Lower leg skin (tissue), 4 donors: Measurements from ENCODE around the gene GPC5. TPM values are rescaled to one million over a fixed set of nuclear protein-coding genes. Genes with fewer than 3 reads are reported as not detected.

Experiments used
- DNase-seq, 2 donors: peaks; one replicate each; pipeline ENCODE4 v3.0.0-alpha.2; 2019; ENCODE audit warnings: low spot score in 2 of 2
- H3K4me3 ChIP-seq: fragments of 200-600 bp; sonication (generic); 2 replicates; pipeline ENCODE4 v1.5.1; 2017; ENCODE audit warnings: mild to moderate bottlenecking, low read depth; ENCODE audit not compliant: poor library complexity, severe bottlenecking
- CTCF ChIP-seq, 3 donors: fragments of 450-650 bp; IDR thresholded peaks; one replicate each; pipeline ENCODE4 v1.5.1; 2016; ENCODE audit warnings: antibody characterized with exemption in 3 of 3, mild to moderate bottlenecking in 3 of 3, moderate library complexity in 2 of 3
- POLR2A ChIP-seq, 2 donors: fragments of 450-650 bp; IDR thresholded peaks; one replicate each; pipeline ENCODE4 v1.6.1; 2016 to 2017; ENCODE audit warnings: antibody characterized with exemption in 2 of 2, mild to moderate bottlenecking in 1 of 2, moderate library complexity in 1 of 2
- WGBS, 2 donors: methylation state at CpG; one replicate each; pipeline ENCODE4 v1.1.5; 2018; 5-methylcytosine and 5-hydroxymethylcytosine counted together
- intact Hi-C: fragments of 100-400 bp; cut with DNase I; formaldehyde crosslinking; loops from one replicate; pipeline ENCODE4 v1.15.0; 2023; ENCODE audit warnings: low total_unique reads
- total RNA-seq, 4 donors: library from RNA; depleted of rRNA; stranded (reverse); fragments of >200 nt; gene quantifications; one replicate each; pipeline ENCODE4 v1.1.0, GENCODE V29; 2016

GPC5 gene
- total RNA-seq, 4 donors from 2014 or later: 0.46 to 1.3 (median 0.82) TPM

DNA sequence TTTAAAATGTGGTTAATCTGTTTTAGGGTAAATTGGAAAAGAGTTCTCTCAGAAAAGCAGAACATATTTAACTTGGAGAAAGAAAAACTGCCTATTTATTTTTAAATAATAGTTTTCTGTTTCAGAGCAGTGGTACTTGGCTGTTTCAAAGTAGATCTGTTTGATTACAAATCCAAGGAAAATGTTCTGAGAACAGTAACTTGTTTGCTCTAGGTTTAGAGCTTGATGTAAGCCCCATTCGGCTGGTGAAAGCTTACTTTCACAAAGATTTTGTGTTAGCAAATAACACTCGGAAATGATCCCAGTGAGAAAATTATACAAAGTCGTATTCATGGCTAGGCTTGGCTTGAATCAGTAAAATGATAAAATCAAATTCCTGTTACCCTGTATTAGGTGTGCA, 1432.4 kb downstream of the GPC5 start:
- TF ChIP-seq POLR2A (IDR thresholded peaks at IDR 0.05): no peak
- TF ChIP-seq CTCF (IDR thresholded peaks at IDR 0.05): no peak
- DNase-seq: no peak
- H3K4me3 ChIP-seq: no peak overlapping the region
- 61 to 77% methylated on average over 3 of the region's 3 CpGs for WGBS, 2 donors
- intact Hi-C loops: no loop called here

DNA sequence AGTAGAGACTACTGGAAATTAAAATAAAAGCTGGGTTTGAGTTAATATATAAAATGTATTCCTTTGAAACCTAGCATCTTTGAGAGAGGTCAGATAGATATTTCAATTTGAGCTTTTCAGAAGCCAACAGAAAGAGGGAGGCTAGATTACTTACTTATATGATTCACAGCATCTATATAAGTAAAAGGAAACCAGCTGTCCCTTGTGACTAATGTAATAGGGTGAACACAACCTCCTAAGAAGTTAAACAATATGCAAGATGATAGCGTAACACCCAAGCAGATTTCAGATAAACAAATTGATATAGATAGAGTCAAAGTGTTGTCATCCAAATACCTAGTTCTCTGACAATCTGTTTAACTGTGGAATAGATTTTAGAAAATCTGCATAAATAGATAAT, 1434.7 kb downstream of the GPC5 start:
- TF ChIP-seq CTCF (IDR thresholded peaks at IDR 0.05) (no peak), POLR2A (IDR thresholded peaks at IDR 0.05) (no peak)
- DNase-seq: no peak
- intact Hi-C loops: no loop called here
- no peak overlapping the region for H3K4me3 ChIP-seq
- WGBS, 2 donors: 89 to 90% methylated on average over 1 of the region's 1 CpG

GRCh38 chr13:92836171-92836570, 1437.8 kb downstream of the GPC5 start:
- intact Hi-C loops: no loop called here
- no peak for TF ChIP-seq POLR2A (IDR thresholded peaks at IDR 0.05)
- TF ChIP-seq CTCF (IDR thresholded peaks at IDR 0.05): no peak
- DNase-seq: no peak
- H3K4me3 ChIP-seq: no peak overlapping the region

DNA sequence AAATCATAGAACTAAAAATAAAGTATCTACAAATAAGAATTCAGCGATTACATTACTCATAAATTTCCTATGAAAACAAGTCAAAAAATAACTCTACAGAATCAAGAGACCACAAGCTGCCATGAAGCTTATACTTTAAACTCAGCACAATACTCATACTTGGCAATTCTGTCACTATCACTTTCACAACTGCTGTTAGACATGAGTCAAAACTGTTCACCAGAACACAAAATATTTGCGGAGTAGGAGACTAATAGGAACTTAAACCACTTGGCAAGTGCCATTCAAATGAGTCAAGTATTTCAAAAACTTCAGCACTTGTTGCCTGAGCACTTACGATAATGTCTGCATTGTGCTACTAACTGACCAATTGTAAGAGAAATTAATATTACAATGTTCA, 1440.4 kb downstream of the GPC5 start:
- TF ChIP-seq POLR2A (IDR thresholded peaks at IDR 0.05) (no peak), CTCF (IDR thresholded peaks at IDR 0.05) (no peak)
- H3K4me3 ChIP-seq: no peak overlapping the region
- DNase-seq: no peak
- 66 to 72% methylated on average over 3 of the region's 3 CpGs for WGBS, 2 donors
- intact Hi-C loops: no loop called here

GRCh38 chr13:92842145-92842544, 1443.7 kb downstream of the GPC5 start:
- no peak overlapping the region for H3K4me3 ChIP-seq
- 51 to 61% methylated on average over 2 of the region's 2 CpGs for WGBS, 2 donors
- DNase-seq: no peak
- intact Hi-C loops: no loop called here
- TF ChIP-seq POLR2A (IDR thresholded peaks at IDR 0.05): no peak
- TF ChIP-seq CTCF (IDR thresholded peaks at IDR 0.05): no peak

DNA sequence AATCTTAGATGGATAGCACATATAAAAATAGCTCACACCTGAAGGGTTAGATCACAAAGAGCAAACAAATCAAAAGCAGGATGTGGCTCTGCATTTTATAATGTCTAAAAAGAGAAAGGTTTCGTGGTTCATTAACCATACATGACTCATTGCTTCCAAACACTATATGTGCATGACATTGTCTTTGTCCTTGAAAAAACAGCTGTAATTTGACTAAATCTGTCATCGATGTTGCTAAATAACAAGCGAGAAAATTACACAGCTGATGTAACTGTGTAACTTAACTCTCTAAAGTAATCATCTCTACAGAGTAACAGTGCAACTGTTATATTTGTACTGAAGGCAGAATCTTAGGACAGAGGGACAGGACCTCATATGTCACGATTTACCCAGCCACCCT, 1445.1 kb downstream of the GPC5 start:
- TF ChIP-seq CTCF (IDR thresholded peaks at IDR 0.05) (no peak), POLR2A (IDR thresholded peaks at IDR 0.05) (no peak)
- WGBS, 2 donors: 41 to 49% methylated on average over 4 of the region's 4 CpGs
- no peak overlapping the region for H3K4me3 ChIP-seq
- DNase-seq: no peak
- intact Hi-C loops: no loop called here
